GOT3 (cell line): ENCODE results near the gene OST4.
"Not testable (repeated sequence)": the region's sequence is repeated elsewhere in the genome, so short reads cannot be mapped to it uniquely, and the experiment has no call there.

ENCODE experiments used
- DNase-seq: peaks from one replicate; lab custom pipeline; 2025; ENCODE audit warnings: mixed read lengths; lab: John Stamatoyannopoulos, UW

OST4 gene

DNA sequence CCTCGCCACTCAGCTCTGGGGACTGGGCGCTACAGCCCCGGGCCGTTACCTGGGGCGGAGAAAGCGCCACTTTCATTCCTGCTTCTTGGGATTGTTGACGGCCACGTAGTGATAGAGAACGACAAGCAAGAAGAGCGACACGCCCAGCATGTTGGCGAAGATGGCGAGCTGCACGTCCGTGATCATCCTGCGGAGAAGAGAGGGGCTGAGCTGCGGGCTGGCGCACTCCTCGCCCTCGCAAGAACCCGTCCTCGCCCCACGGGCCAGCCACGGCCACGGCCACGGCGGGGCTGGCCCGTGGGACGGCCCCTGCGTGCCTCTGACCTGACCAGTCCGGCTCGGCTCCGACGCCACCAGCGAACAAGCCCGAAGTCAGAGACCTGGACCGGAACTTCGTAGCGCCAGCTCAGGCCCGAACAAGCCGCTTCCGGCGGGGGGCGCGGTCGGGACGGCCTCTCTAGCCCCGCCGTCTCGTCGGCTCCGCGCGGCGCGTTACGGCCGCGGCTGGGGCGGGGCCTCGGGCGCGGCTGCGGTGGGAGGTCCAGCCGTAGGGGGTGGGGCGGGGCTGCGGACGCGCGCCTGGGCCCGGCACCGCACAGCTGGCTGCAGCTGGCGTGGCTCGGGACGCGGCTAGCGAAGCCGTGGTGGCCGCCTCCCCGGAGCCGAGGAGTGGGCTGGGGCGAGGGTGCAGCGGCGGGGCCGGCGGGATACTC is at the start of gene OST4:
OST4 (minus strand) TSS at position 378 of the 713 bp plus-strand sequence.
- peak; percentile 83 for DNase-seq

DNA sequence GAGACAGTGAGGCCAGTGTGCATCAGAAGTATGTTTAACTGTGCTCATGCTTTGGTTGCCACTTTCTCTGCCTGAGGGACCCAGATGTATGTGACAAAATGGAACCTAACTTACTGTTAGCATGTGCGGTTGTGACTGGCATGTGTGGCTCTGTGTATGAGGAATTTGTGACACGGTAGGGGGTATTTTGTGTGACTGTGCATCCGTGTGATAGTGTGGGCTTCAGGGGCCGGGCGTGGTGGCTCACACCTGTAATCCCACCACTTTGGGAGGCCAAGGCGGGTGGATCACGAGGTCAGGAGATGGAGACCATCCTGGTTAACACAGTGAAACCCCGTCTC is 47.8 kb upstream of the OST4 start:
- DNase-seq: not testable (repeated sequence)

DNA sequence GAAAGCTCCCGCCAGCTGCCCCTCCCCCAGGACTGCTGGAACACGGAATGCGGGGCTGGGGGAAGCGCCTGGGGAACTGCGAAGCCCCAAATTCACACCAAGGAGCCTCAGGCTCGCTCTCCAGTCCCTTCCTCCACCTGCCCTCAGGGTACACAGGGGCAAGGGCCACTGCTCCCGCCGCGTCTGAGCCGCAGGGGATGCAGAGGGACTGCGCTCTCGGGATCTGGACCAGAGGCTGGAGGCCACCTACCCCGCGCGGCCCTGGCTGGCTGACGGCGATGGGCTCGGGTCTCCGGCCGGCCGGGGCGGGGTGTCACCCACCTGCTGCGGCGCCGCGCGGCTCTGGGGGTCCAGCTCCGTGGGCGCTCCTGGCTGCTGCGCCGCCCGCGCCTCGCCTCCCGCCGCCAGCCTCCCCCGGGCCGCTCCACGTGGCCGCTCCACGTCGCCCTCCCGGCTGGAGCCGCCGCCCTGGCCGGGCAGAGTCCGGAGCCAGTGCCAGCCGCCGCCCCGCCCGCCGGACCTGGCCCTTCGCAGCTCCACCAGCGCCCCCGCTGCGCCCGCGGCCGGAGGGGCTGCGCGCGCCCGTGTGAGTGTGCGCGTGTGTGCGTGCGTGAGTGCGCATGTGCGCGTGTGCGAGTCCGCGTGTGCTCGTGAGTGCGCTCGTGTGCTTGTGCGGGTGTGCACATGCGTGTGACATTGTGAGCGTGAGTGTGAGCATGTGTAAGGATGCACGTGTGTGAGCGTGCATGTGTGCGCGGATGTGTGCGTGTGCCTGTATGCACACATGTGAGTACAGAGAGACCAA is 47.3 kb upstream of the OST4 start, which contains the start of gene CGREF1:
CGREF1 (minus strand) TSS at position 604 of the 805 bp plus-strand sequence. CDS start 14,762 bp downstream, outside the sequence.
- DNase-seq: no peak

DNA sequence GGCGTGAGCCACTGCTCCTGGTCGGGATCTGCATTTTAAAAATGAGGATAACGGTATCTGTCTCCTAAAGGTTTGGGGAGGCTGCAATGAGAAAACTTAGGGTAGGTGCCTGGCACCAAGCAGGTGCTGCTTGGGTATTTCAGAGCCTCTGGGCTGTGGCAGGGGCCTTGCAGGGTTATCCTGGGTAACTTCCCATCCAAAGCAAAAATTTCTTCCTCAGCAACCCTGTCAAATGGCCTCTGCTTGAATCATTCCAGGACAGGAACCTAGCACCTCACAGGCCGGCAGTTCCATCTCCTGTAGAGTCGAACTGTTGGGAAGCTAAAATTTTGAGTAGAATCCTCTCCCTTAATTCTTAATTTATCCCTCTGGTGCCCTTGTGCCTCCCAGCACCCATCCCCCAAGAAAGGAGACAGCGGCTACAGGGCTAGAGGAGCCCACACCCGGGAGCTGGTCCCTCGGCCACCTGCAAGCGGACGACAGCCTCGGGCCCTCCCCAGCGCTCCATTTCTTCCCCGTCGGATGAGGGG is 46.6 kb upstream of the OST4 start:
- no peak for DNase-seq

DNA sequence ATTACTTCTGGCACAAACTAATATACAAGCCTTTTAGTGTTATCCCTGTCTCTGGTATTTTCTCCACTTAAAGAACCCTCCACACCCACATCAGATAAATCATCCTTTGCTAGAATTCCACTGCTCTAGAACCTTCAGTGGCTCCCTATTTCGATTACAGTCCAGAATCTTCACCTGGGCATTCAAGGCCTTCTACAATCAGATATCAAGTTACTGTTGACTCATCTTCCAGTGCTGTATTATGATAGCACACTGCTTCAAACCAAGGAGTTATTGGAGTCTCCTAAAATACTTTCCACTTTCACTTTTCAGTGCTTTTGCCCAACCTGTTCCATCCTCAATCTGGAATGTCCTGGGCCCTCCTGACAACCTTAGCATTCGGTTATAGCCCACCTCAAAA is 44.1 kb upstream of the OST4 start:
- no peak for DNase-seq

DNA sequence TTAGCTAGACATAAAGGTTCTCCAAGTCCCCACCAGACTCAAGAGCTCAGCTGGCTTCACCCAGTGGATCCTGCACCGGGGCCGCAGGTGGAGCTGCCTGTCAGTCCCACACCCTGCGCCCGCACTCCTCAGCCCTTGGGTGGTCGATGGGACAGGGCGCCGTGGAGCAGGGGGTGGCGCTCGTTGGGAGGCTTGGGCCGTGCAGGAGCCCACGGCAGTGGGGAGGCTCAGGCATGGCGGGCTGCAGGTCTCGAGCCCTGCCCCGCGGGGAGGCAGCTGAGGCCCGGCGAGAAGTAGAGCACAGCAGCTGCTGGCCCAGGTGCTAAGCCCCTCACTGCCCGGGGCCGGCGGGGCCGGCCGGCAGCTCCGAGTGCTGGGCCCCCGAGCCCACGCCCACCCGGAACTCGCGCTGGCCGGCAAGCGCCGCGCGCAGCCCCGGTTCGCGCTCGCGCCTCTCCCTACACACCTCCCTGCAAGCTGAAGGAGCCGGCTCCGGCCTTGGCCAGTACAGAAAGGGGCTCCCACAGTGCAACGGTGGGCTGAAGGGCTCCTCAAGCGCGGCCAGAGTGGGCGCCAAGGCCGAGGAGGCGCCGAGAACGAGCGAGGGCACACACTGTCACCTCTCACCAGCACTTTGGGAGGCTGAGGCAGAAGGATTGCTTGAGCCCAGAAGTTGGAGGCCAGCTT is 40.1 kb upstream of the OST4 start:
- DNase-seq: not testable (repeated sequence)

DNA sequence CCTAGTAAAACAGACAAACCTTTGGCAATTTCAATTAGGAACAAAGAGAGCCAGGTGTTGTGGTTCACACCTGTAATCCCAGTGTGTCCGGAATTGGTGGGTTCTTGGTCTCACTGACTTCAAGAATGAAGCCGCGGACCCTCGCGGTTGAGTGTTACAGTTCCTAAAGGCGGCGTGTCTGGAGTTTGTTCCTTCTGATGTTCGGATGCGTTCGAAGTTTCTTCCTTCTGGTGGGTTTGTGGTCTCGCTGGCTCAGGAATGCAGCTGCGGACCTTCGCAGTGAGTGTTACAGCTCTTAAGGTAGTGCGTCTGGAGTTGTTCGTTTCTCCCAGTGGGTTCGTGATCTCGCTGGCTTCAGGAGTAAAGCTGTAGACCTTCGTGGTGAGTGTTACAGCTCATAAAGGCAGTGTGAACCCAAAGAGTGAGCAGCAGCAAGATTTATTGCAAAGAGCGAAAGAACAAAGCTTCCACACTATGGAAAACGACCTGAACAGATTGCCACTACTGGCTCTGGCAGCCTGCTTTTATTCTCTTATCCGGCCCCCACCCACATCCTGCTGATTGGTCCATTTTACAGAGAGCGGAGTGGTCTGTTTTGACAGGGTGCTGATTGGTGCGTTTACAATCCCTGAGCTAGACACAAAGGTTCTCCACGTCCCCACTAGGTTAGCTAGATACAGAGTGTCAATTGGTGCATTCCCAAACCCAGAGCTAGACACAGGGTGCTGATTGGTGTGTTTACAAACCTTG is 39.3 kb upstream of the OST4 start:
- not testable (repeated sequence) for DNase-seq

DNA sequence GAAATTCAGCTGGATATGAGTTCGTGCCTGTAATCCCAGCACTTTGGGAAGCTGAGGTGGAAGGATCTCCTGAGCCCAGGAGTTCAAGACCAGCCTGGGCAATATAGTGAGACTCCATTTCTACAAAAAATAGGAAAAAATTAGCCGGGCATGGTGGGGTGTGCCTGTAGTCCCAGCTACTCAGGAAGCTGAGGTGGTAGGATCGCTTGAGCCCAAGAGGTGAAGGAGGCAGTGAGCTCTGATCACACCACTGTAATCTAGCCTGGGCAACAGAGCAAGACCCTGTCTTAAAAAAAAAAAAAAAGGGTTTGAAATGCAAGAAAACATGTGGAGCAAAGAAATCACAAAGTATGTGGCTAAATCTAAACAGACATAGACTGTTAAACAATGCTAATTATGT is 37.6 kb upstream of the OST4 start:
- DNase-seq: no peak

DNA sequence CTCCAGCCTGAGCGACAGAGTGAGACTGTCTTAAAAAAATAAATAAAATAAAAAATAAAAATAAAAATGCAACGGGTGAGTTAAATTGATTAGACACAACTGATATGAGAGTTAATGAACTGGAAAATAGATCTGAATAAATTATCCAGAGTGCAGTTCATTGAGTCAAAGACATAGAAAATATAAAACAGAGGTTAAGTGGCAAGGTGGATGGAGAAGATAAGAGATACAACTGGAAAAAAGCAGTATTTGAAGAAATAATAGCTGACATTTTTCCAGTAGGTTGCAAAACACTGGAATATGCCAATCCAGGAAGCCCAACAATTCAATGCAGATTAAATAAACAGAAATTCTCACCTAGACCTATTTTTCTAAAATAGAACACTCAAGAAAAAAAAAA is 36.8 kb upstream of the OST4 start:
- DNase-seq: no peak

DNA sequence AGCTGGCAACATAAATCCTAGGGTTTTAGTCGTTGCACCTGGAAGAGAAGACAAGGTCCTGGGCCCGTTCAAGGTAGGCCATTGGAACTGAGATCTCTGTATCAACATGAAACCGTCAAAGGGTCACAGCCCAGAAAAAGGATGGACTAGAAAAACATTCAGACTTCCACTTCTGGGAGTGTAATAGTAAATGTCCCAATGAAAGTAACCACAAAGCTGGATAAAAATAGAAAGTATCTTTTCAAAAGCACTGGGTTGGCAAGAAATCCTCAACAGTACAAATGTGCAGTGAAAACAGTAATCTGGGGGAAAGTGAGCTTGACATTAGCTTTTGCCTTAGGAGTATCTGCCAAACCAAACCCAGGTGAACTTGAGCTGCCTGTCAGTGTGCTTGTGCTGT is 34.5 kb upstream of the OST4 start:
- no peak for DNase-seq

DNA sequence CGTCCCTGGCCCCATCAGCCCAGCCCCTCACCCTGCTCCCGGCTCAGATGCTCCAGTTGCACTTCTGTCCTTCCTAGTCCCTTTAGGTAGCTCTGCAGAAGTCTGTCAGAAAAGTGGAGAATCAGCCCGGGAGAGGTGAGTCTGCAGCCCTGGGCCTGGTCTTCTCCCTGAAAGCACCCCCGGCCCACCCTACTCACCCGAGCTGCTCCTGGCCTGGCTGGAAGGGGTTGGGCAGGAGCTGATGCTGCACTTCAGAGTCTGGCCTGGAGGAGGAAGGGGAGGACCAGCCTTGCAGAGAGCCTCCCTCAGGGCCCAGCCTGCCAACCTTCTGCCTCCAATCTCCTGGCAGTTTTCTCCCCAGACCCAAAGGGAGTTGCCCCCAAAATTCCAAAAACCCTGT is 30.9 kb upstream of the OST4 start:
- DNase-seq: no peak

DNA sequence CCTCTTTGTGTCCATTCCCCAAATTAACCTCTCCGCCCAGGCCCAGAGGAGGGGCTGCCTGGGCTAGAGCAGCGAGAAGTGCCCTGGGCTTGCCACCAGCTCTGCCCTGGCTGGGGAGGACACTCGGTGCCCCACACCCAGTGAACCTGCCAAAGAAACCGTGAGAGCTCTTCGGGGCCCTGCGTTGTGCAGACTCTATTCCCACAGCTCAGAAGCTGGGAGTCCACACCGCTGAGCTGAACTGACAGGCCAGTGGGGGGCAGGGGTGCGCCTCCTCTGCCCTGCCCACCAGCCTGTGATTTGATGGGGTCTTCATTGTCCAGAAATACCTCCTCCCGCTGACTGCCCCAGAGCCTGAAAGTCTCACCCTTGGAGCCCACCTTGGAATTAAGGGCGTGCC is 28.6 kb upstream of the OST4 start:
- no peak for DNase-seq

DNA sequence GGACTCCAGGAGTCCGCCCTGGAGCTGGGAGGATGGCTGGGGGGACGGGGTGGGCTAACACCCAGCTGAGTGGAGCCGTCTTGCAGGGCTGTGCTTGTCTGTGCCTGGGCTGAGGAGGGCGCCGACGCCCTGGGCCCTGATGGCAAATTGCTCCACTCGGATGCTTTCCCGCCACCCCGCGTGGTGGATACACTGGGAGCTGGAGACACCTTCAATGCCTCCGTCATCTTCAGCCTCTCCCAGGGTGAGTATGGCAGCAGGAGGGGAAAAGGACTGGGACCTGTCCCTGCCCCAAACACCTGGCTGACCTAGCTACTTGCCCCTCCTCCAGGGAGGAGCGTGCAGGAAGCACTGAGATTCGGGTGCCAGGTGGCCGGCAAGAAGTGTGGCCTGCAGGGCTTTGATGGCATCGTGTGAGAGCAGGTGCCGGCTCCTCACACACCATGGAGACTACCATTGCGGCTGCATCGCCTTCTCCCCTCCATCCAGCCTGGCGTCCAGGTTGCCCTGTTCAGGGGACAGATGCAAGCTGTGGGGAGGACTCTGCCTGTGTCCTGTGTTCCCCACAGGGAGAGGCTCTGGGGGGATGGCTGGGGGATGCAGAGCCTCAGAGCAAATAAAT is 28.0 kb upstream of the OST4 start:
- DNase-seq: no peak

DNA sequence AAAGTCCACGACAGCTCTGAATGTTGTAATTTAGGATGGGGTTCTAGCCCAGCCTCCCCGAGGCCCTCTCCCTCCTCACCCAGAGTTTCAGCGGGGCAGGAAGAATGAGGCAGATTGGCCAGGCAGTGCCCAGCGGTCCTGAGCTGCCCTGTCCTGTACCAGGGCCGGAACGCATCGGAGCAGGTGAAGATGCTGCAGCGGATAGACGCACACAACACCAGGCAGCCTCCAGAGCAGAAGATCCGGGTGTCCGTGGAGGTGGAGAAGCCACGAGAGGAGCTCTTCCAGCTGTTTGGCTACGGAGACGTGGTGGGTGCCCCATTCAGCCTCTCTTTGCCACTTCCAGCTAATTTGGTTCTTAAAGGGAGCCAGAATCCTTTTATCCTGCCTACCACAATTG is 25.9 kb upstream of the OST4 start:
- DNase-seq: no peak

DNA sequence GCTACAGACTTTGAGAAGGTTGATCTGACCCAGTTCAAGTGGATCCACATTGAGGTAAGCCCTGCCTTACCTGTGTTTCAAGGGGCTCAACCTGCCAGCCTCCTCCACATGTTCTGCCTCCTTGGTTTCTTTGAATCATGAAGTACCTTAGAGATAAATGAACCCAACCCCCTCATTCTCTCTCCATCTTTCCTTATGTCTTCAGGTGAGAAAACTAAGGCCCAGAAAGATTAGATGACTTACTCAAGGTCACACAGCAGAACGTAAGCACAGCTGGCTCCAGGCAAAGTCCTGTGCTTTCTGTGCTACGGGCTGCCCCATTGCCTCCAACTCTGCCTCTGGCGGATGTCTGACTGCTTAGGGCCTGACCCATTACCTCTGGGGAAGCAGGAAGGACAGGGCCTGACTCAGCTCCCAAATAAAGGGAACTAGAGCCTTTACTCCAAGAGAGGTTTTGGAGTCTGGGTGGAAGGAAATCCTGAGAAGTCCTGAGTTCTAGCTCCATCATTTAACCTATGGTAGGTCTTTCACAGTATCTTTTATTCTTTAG is 25.4 kb upstream of the OST4 start:
- DNase-seq: no peak

DNA sequence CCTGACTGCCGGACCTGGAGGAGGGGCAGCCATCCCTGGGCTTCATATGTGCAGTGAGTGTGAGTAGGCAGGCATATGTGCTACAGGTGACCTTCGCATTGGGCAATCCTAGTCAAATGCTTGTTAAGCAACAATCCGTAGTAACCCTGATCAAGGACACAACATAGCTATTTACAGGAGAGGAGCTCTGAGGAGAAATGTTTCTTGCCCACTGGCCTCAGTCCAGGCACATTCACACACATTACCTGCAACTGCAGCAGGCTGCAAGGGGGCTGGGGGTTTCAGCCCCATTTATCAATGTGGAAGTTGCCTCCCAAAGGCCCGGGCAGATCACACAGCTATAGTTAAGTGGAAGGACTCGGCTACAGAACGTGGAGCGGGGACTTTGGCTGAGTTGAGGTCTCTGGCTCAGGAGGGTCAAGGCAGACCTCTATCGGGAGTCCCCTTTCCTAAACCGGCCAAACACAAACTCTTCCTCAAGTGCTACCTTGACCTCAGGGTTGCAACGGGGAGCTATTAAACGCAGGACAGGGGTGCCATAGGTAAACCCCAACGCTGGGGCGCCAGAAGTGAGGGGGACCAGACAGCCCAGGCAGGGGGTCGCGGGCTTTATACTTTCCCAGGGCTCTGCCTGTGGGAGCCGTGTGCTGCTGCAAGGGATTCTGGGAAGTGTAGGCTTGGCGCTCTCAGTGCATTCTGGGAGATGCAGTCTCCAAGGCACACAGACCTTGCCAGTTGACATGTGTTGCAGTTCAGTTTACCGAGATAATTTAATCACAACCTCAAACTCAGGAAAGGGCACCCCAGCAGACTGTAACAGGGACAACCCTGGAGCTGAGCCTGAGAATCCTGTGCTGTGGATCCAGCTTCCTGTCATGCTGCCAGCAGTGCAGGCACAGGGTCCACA is 24.5 kb upstream of the OST4 start:
- DNase-seq: no peak

DNA sequence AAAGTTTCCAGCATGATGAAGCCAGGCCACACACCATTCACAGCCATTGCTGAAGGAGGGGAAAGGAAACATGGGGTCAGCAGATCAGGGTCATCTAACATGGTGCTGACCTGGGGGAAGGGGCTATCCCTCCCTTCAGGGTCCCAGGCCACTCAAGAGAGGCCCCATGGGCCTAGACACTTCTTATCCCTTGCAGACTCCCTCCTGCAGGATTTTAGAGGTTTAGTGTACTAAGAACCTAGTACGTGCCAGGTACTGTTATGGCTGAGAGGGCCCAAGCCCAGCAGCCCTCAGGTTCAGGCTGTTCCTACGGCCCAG is 23.9 kb upstream of the OST4 start:
- no peak for DNase-seq

DNA sequence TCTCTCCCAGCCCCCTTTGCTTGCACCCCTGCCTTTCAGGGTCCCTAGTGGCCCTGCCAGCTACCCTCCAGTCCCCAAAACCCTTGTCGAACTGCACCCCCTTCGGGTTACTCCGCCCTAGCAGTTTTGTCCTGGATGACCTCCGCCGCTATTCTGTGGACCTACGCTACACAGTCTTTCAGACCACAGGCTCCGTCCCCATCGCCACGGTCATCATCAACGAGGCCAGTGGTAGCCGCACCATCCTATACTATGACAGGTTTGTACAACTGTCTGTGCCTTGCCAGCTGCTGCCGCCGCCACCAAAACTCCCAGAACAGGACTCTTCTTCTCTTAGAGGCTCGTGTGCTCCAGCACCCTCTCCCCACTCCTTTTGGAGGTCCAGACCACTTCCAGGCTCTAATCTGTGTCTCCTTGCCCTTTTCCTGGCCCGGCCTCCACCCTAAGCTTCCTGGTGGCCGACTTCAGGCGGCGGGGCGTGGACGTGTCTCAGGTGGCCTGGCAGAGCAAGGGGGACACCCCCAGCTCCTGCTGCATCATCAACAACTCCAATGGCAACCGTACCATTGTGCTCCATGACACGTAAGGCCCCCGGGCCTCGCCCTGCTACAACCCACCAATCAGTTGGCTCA is 23.0 kb upstream of the OST4 start:
- no peak for DNase-seq

DNA sequence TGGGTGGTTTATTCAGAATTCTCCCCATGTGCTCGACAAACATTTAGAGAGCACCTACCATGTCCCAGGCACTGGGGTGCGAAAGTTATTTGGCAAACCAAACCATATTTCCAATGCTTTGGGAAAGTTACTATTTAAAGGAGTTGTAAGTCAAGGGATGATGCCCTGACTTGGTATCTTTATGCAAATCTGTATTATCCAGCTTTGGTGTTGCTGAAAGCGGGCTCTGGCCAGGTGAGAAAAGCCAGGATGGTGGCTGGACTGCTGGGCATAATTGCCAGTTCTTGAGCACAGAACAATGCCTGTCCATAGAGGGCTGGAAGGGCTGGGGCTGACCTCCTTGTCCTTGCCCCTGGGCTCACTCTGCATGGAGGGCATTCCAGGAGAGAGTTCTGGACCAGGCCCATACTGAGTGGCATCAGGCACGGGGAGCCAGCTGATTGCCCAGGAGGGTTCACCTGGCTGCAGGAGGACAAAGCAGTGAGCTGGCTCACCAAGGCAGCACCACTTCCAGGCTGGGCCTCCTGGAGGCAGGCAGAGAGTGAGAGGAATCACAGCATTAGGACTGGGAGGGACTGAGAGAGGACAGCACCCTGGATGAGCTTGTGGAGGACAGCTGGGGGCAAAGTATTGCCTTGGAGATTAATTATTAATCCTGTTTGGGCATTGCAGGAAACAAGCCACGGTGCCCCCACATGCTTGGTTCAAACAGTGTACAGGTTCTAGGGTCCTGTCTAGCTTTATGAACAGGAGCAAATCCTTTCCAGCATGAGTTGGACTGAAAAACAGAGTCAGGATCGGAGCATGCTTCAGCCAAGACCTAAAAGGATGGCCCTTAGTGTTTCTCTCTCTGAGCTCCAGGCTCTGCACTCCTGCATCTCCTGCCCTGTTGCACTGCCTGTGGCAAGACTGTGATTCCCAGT is 22.2 kb upstream of the OST4 start:
- no peak for DNase-seq
